Measurements from ENCODE around the gene CNTNAP2. TPM values are rescaled to one million over a fixed set of nuclear protein-coding genes. Genes with fewer than 3 reads are reported as not detected.

CNTNAP2 gene
- total RNA-seq, 6 experiments from 2014 or later, result 1.8 to 8.1 (median 3.9) TPM

DNA sequence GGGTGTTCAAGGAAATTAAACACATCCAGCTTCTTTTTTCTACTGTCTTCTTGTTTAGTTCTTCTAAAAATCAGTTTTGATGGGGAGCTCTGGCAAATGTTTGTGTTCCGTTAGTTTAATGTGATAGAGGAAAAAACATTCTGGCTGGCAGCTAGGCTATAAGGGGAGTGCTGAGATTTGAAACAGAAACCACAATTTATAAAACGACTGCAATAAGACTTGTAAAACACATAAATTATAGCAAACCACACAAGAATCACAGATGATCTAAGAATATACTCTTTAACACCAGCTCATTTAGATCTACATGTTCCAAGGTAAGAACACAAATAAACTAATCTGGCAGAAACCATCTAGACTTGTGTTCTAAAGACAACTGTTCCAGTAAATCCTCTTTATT, 425.5 kb downstream of the CNTNAP2 start:
- no peaks in the 10 kb centered on the region for H3K36me3 ChIP-seq
- intact Hi-C loops (cut with DNase I), result no loop called here
- H3K27me3 ChIP-seq, result no peaks in the 10 kb centered on the region
- no peaks in the 10 kb centered on the region for H3K9me3 ChIP-seq
- no peak for DNase-seq
- H3K27ac ChIP-seq, result no peak overlapping the region
- TF ChIP-seq, protein P1, sequence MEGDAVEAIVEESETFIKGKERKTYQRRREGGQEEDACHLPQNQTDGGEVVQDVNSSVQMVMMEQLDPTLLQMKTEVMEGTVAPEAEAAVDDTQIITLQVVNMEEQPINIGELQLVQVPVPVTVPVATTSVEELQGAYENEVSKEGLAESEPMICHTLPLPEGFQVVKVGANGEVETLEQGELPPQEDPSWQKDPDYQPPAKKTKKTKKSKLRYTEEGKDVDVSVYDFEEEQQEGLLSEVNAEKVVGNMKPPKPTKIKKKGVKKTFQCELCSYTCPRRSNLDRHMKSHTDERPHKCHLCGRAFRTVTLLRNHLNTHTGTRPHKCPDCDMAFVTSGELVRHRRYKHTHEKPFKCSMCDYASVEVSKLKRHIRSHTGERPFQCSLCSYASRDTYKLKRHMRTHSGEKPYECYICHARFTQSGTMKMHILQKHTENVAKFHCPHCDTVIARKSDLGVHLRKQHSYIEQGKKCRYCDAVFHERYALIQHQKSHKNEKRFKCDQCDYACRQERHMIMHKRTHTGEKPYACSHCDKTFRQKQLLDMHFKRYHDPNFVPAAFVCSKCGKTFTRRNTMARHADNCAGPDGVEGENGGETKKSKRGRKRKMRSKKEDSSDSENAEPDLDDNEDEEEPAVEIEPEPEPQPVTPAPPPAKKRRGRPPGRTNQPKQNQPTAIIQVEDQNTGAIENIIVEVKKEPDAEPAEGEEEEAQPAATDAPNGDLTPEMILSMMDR (IDR thresholded peaks at IDR 0.05), result no peak
- no peak for TF ChIP-seq POLR2A (IDR thresholded peaks at IDR 0.05)
- no peak overlapping the region for H3K4me3 ChIP-seq
- no peak for ATAC-seq
- WGBS (ENCODE audit: insufficient coverage, low coverage, low lambda C conversion rate, missing lambda C conversion rate), result 22% methylated on average over 2 of the region's 2 CpGs
- no peaks in the 10 kb centered on the region for H3K4me1 ChIP-seq

DNA sequence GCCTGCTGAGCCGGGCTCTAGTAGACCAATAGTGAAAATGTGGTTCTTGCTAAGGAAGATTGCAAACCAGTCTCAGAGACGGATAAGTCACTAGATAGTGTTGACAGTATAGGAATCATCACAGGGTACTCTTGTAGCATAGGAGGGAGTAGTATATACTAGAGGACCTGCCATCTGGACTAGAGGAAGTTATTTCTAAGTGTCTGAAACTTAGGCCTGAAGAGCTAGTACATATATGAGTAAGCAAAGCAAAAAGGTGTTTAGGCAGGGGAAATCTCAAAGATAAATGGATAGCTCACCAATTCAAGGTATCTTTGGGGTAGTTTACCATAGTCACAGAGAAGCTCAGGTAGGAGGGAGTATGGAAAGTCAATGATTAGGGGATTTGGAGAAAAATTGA, 428.1 kb downstream of the CNTNAP2 start:
- Histone ChIP-seq H3K4me3 (no peak overlapping the region), H3K27ac (no peak overlapping the region), H3K9me3 (no peaks in the 10 kb centered on the region), H3K4me1 (no peaks in the 10 kb centered on the region), H3K36me3 (no peaks in the 10 kb centered on the region), H3K27me3 (no peaks in the 10 kb centered on the region)
- 45% methylated on average over 2 of the region's 2 CpGs for WGBS (ENCODE audit: insufficient coverage, low coverage, low lambda C conversion rate, missing lambda C conversion rate)
- intact Hi-C loops (cut with DNase I), result no loop called here
- TF ChIP-seq, protein P1 (IDR thresholded peaks at IDR 0.05), result no peak
- no peak for TF ChIP-seq POLR2A (IDR thresholded peaks at IDR 0.05)
- ATAC-seq (no peak), DNase-seq (no peak)

DNA sequence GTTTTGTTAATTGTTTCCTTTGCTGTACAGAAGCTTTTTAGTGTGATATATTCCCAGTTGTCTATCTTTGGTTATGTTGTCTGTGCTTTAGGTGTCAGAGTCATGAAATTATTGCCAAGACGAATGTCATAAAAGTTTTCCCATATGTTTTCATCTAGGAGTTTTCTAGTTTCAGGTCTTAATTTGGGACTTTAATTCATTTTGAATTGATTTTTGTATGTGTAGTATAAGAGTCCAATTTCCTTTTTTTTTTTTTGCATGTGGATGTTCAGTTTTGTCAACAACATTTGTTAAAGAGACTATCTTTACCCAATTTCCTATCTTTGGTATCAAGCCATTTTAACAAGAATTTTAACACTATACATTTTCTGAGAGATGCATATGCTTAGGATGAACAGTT, 432.2 kb downstream of the CNTNAP2 start:
- no peaks in the 10 kb centered on the region for H3K27me3 ChIP-seq
- intact Hi-C loops (cut with DNase I), result no loop called here
- ATAC-seq (no peak), DNase-seq (no peak)
- no peak overlapping the region for H3K27ac ChIP-seq
- H3K9me3 ChIP-seq, result no peaks in the 10 kb centered on the region
- H3K4me1 ChIP-seq, result no peaks in the 10 kb centered on the region
- H3K4me3 ChIP-seq, result no peak overlapping the region
- 26% methylated on average over 1 of the region's 1 CpG for WGBS (ENCODE audit: insufficient coverage, low coverage, low lambda C conversion rate, missing lambda C conversion rate)
- H3K36me3 ChIP-seq, result no peaks in the 10 kb centered on the region
- TF ChIP-seq, protein P1 (IDR thresholded peaks at IDR 0.05), result no peak
- no peak for TF ChIP-seq POLR2A (IDR thresholded peaks at IDR 0.05)

DNA sequence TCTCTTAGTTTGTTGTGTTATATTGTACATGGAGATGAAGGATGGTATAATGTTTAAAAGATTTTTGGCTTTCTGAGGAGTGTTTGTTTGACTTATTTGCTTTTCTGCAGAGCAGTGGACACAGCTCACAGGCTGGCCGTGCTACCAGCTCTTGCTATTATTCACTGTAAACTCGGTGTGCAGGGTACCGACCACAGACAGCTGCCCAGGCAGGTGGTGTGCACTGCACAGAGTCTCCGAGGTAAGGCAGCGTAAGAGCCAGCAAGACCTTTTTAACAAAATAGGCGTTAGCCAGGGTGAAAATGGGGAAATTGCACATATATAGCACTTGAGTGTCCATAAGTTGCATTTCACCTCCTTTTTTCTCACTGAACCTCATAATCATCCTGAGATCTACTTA, 438.0 kb downstream of the CNTNAP2 start:
- Histone ChIP-seq H3K9me3 (no peaks in the 10 kb centered on the region), H3K4me3 (no peak overlapping the region), H3K36me3 (no peaks in the 10 kb centered on the region), H3K27ac (no peak overlapping the region), H3K4me1 (no peaks in the 10 kb centered on the region), H3K27me3 (no peaks in the 10 kb centered on the region)
- WGBS (ENCODE audit: insufficient coverage, low coverage, low lambda C conversion rate, missing lambda C conversion rate), result 49% methylated on average over 5 of the region's 6 CpGs
- intact Hi-C loops (cut with DNase I), result no loop called here
- ATAC-seq (no peak), DNase-seq (no peak)
- TF ChIP-seq, protein P1 (IDR thresholded peaks at IDR 0.05), result no peak
- TF ChIP-seq POLR2A (IDR thresholded peaks at IDR 0.05), result no peak

GRCh38 chr7:146557971-146558469, 441.4 kb downstream of the CNTNAP2 start:
- Histone ChIP-seq H3K36me3 (no peaks in the 10 kb centered on the region), H3K9me3 (no peaks in the 10 kb centered on the region), H3K4me1 (no peaks in the 10 kb centered on the region), H3K27me3 (no peaks in the 10 kb centered on the region), H3K27ac (no peak overlapping the region), H3K4me3 (no peak overlapping the region)
- ATAC-seq (no peak), DNase-seq (no peak)
- intact Hi-C loops (cut with DNase I), result no loop called here
- TF ChIP-seq, protein P1 (IDR thresholded peaks at IDR 0.05), result no peak
- TF ChIP-seq POLR2A (IDR thresholded peaks at IDR 0.05), result no peak
- 51% methylated on average over 4 of the region's 4 CpGs for WGBS (ENCODE audit: insufficient coverage, low coverage, low lambda C conversion rate, missing lambda C conversion rate)
